H1 (cell line): ENCODE measurements around the gene CUX1. TPM values are rescaled to one million over a fixed set of nuclear protein-coding genes. Genes with fewer than 3 reads are reported as not detected.

Experiments
- CTCF ChIA-PET: fragments of 300-600 bp; sonication (Branson Sonifier 250); formaldehyde crosslinking; loops from one replicate; lab custom pipeline; 2021; ENCODE audit not compliant: partially characterized antibody; lab: Charles Lee
- POLR2A ChIA-PET: fragments of 300-600 bp; sonication (Branson Sonifier 250); formaldehyde crosslinking; loops from one replicate; lab custom pipeline; 2021; ENCODE audit warnings: inconsistent platforms; ENCODE audit not compliant: partially characterized antibody; lab: Charles Lee
- DNase-seq, 2 experiments: peaks; one replicate each; pipeline versions ENCODE4 v3.0.0 to v3.0.0-alpha.2; 2010 to 2022; ENCODE audit warnings: low spot score in 2 of 2, low read depth in 1 of 2, mixed read lengths in 1 of 2
- FAIRE-seq: peaks from 2 replicates; lab custom pipeline; 2011; peaks lifted over from hg19 to GRCh38; lab: Jason Lieb, UNC
- H2AFZ ChIP-seq: 2 replicates; pipeline ENCODE4 v1.8.1; 2012; ENCODE audit warnings: low read length, inconsistent platforms
- H2AK5ac ChIP-seq: 2 replicates; pipeline ENCODE4 v1.6.1; 2013; ENCODE audit warnings: low read depth, low read length
- H2BK120ac ChIP-seq: replicated peaks from 2 replicates; pipeline ENCODE3; 2013; ENCODE audit warnings: low read depth, low read length, inconsistent platforms
- H2BK12ac ChIP-seq: 2 replicates; pipeline ENCODE4 v1.6.1; 2013; ENCODE audit warnings: low read depth, low read length
- H2BK15ac ChIP-seq: 2 replicates; pipeline ENCODE4 v1.6.1; 2013; ENCODE audit warnings: low read length
- H2BK20ac ChIP-seq: 2 replicates; pipeline ENCODE4 v1.6.1; 2013; ENCODE audit warnings: low read length
- H2BK5ac ChIP-seq: 2 replicates; pipeline ENCODE4 v1.6.1; 2013; ENCODE audit warnings: low read depth, low read length
- H3K14ac ChIP-seq: 2 replicates; pipeline ENCODE4 v1.6.1; 2013; ENCODE audit warnings: inconsistent platforms; ENCODE audit not compliant: insufficient read length
- H3K18ac ChIP-seq: 2 replicates; pipeline ENCODE4 v1.6.1; 2013; ENCODE audit warnings: low read length; ENCODE audit errors: extremely low read depth
- H3K23ac ChIP-seq: 2 replicates; pipeline ENCODE4 v1.6.1; 2013; ENCODE audit warnings: inconsistent platforms; ENCODE audit not compliant: insufficient read length
- H3K23me2 ChIP-seq: 2 replicates; pipeline ENCODE4 v1.6.1; 2013; ENCODE audit warnings: low read depth, low read length
- H3K27ac ChIP-seq: 2 replicates; pipeline ENCODE4 v1.6.1; 2011; ENCODE audit warnings: low read depth, low read length, inconsistent platforms
- H3K27me3 ChIP-seq, 4 experiments: replicated peaks in 1 of 4; 1 replicate in 1 of 4; 2 replicates in 3 of 4; pipeline versions ENCODE4 v1.6.1 to v1.8.1; 2011 to 2013; ENCODE audit warnings: low read length in 3 of 4, mild to moderate bottlenecking in 3 of 4, inconsistent platforms in 2 of 4, mixed read lengths in 2 of 4, moderate library complexity in 1 of 4; ENCODE audit not compliant: control insufficient read depth in 3 of 4, insufficient read depth in 3 of 4; ENCODE audit errors: extremely low read depth in 1 of 4
- H3K36me3 ChIP-seq, 4 experiments: 2 replicates each; pipeline versions ENCODE4 v1.6.1 to v1.8.1; 2011 to 2013; ENCODE audit warnings: mild to moderate bottlenecking in 4 of 4, low read length in 3 of 4, moderate library complexity in 2 of 4, control low read depth in 1 of 4, inconsistent platforms in 1 of 4; ENCODE audit not compliant: insufficient read depth in 4 of 4, control insufficient read depth in 2 of 4
- H3K4ac ChIP-seq: replicated peaks from 2 replicates; pipeline ENCODE3; 2013; ENCODE audit warnings: low read length, low read depth, mixed read lengths, inconsistent platforms; ENCODE audit not compliant: insufficient read length
- H3K4me1 ChIP-seq, 4 experiments: replicated peaks in 1 of 4; 1 replicate in 1 of 4; 2 replicates in 3 of 4; pipeline versions ENCODE4 v1.6.1 to v1.8.1; 2011 to 2013; ENCODE audit warnings: low read length in 3 of 4, inconsistent platforms in 2 of 4, mixed read lengths in 1 of 4; ENCODE audit not compliant: insufficient read depth in 4 of 4, control insufficient read depth in 3 of 4
- H3K4me2 ChIP-seq, 2 experiments: 2 replicates each; pipeline versions ENCODE4 v1.6.1 to v1.8.1; 2011 to 2013; ENCODE audit warnings: low read depth in 2 of 2, low read length in 2 of 2, control low read depth in 1 of 2, inconsistent platforms in 1 of 2, mild to moderate bottlenecking in 1 of 2; ENCODE audit not compliant: insufficient read depth in 1 of 2
- H3K4me3 ChIP-seq, 4 experiments: fragments of 200-600, 300-600 bp in 1 of 4; sonication (generic), shearing (Covaris generic), sonication (Bioruptor Twin) in 1 of 4; 2 replicates each; pipeline versions ENCODE4 v1.5.1 to v1.8.1; 2011 to 2016; ENCODE audit warnings: low read length in 4 of 4, low read depth in 3 of 4, control low read depth in 2 of 4, inconsistent platforms in 2 of 4, mild to moderate bottlenecking in 2 of 4, mixed read lengths in 1 of 4, moderate library complexity in 1 of 4; ENCODE audit not compliant: insufficient read depth in 2 of 4; ENCODE audit errors: extremely low read depth in 1 of 4
- H3K56ac ChIP-seq: replicated peaks from 2 replicates; pipeline ENCODE3; 2013; ENCODE audit warnings: low read depth, mild to moderate bottlenecking, mixed read lengths, low read length, inconsistent platforms; ENCODE audit not compliant: insufficient read length
- H3K79me1 ChIP-seq: 2 replicates; pipeline ENCODE4 v1.6.1; 2013; ENCODE audit warnings: low read depth, low read length, control low read depth
- H3K79me2 ChIP-seq, 2 experiments: 2 replicates each; pipeline versions ENCODE4 v1.6.1 to v1.8.1; 2012 to 2013; ENCODE audit warnings: low read length in 2 of 2, mild to moderate bottlenecking in 2 of 2, inconsistent platforms in 1 of 2; ENCODE audit not compliant: insufficient read depth in 2 of 2, control insufficient read depth in 1 of 2
- H3K9ac ChIP-seq, 4 experiments: replicated peaks in 1 of 4; 1 replicate in 1 of 4; 2 replicates in 3 of 4; pipeline versions ENCODE4 v1.6.1 to v1.8.1; 2011 to 2013; ENCODE audit warnings: low read depth in 3 of 4, low read length in 3 of 4, control low read depth in 2 of 4, mild to moderate bottlenecking in 2 of 4, moderate library complexity in 2 of 4, inconsistent platforms in 1 of 4; ENCODE audit errors: extremely low read depth in 1 of 4
- H3K9me3 ChIP-seq, 2 experiments: 2 replicates each; pipeline versions ENCODE4 v1.6.1 to v1.8.1; 2012 to 2013; ENCODE audit warnings: mild to moderate bottlenecking in 2 of 2, moderate library complexity in 2 of 2, control low read depth in 1 of 2, inconsistent platforms in 1 of 2, low read depth in 1 of 2, low read length in 1 of 2, mixed read lengths in 1 of 2; ENCODE audit not compliant: insufficient read depth in 2 of 2
- H4K20me1 ChIP-seq, 2 experiments: replicated peaks in 1 of 2; 2 replicates each; pipeline versions ENCODE3 to v1.8.1; 2011 to 2013; ENCODE audit warnings: inconsistent platforms in 2 of 2, low read length in 2 of 2, mild to moderate bottlenecking in 1 of 2; ENCODE audit not compliant: insufficient read depth in 2 of 2, control insufficient read depth in 1 of 2
- H4K5ac ChIP-seq: 2 replicates; pipeline ENCODE4 v1.6.1; 2013; ENCODE audit warnings: low read length, low read depth, mixed read lengths, inconsistent platforms; ENCODE audit not compliant: insufficient read length
- H4K8ac ChIP-seq: 2 replicates; pipeline ENCODE4 v1.8.0; 2013; ENCODE audit warnings: mild to moderate bottlenecking, moderate library complexity, low read length, inconsistent platforms; ENCODE audit not compliant: insufficient read depth; ENCODE audit errors: extremely low read depth
- H4K91ac ChIP-seq: replicated peaks from 2 replicates; pipeline ENCODE3; 2013; ENCODE audit warnings: low read length, mixed read lengths, inconsistent platforms; ENCODE audit not compliant: insufficient read length
- EP300 ChIP-seq, 2 experiments: IDR thresholded peaks; 1 replicate in 1 of 2; 2 replicates in 1 of 2; pipeline ENCODE4 v1.6.1; 2011 to 2012; ENCODE audit warnings: low read depth in 2 of 2, low read length in 2 of 2, mild to moderate bottlenecking in 2 of 2, borderline replicate concordance in 1 of 2, inconsistent platforms in 1 of 2, moderate library complexity in 1 of 2
- TCF12 ChIP-seq: IDR thresholded peaks from 2 replicates; pipeline ENCODE4 v1.6.1; 2011; ENCODE audit warnings: low read depth, mild to moderate bottlenecking, low read length
- WGBS, 2 experiments: shearing (Covaris generic) in 1 of 2; methylation state at CpG; one replicate each; pipeline versions ENCODE4 v1.1.6 to v1.1.7; 2013 to 2015; ENCODE audit warnings: low lambda C conversion rate in 2 of 2, mixed read lengths in 2 of 2, inconsistent platforms in 1 of 2, low coverage in 1 of 2, missing lambda C conversion rate in 1 of 2; ENCODE audit not compliant: insufficient replicate concordance in 2 of 2, insufficient coverage in 1 of 2, insufficient read length in 1 of 2; ENCODE audit errors: extremely low coverage in 1 of 2, missing lambda C conversion rate in 1 of 2; 5-methylcytosine and 5-hydroxymethylcytosine counted together
- polyA plus RNA-seq, 7 experiments: library from polyadenylated mRNA; depleted of rRNA in 3 of 7; stranded (reverse) in 5 of 7; unstranded in 2 of 7; fragments of >200 nt in 5 of 7; fragments of 200-250 nt in 2 of 7; gene quantifications; 1 replicate in 5 of 7; 2 replicates in 1 of 7; 4 replicates in 1 of 7; pipeline versions ENCODE4 v1.2.1 to v1.2.3, GENCODE V29; 2011 to 2013; ENCODE audit warnings: missing spikeins in 2 of 7, mixed read lengths in 2 of 7
- total RNA-seq: library from RNA; stranded (reverse); fragmentation: NEBNext Ultra II Directional; extraction: Animal tissue kit (Norgen Biotek cat#: 25700); gene quantifications from 2 replicates; pipeline ENCODE4 v1.2.1, GENCODE V29; 2021

The CUX1 gene
- total and polyA plus RNA-seq, 2 of the 8 experiments (the other 6 are each of a cell fraction or from before 2014, with no cell fraction given), result 21.6 to 65.9 TPM

DNA sequence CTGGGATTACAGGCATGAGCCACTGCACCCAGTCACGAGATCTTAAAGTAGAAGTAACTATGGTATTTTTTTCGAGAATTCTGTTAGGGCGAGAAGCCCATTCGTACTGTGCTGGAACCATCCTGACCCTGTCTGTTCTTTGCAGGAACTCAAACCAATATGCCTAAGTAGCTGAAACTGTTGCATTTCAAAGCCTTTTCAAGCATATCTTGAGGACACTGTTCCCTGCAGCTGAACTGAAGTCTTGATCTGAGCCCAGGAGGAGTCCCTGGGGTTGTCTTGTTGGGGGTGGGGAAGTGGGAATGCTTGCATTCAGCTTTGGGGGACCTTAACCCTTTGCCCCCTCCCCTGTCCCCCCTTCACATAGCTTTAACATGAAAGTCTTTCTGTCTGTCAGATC lies 61.5 kb downstream of the CUX1 start:
- Histone ChIP-seq H3K23me2 (no peaks in the 10 kb centered on the region), H3K18ac (no peak overlapping the region), H2BK12ac (no peak overlapping the region), H3K36me3 (no peaks in the 10 kb centered on the region), H4K8ac (no peak overlapping the region), H3K4me1 (peaks cover 8 to 29% (median 17%) of the 10 kb centered on the region in 4 experiments), H2BK15ac (no peak overlapping the region), H4K91ac (no peak overlapping the region), H3K4me3 (no peak overlapping the region), H2AFZ (no peak overlapping the region), H2BK20ac (no peak overlapping the region), H4K5ac (no peak overlapping the region), H3K79me1 (peaks cover 20% of the 10 kb centered on the region), H3K4ac (no peak overlapping the region), H2BK5ac (no peak overlapping the region), H2BK120ac (no peak overlapping the region), H3K9me3 (no peaks in the 10 kb centered on the region), H3K9ac (no peak overlapping the region), H3K27ac (no peak overlapping the region), H4K20me1 (peaks cover 15 to 26% of the 10 kb centered on the region in 2 experiments), H2AK5ac (no peak overlapping the region), H3K79me2 (peaks cover 12 to 99% of the 10 kb centered on the region in 2 experiments), H3K23ac (no peak overlapping the region), H3K56ac (no peak overlapping the region), H3K27me3 (no peaks in the 10 kb centered on the region), H3K4me2 (no peak overlapping the region), H3K14ac (no peak overlapping the region)
- ChIA-PET POLR2A (interaction anchor here (0.6 to 1.5 kb wide), 7 partner anchors 11 to 57 kb away, joined by 3 read pairs; no protein-coding TSS in a partner anchor), CTCF (interaction anchor here (0.7 to 1.6 kb wide), 8 partner anchors 8 to 75 kb away, joined by 3 to 5 read pairs (median 4); no protein-coding TSS in a partner anchor)
- FAIRE-seq (no peak), DNase-seq (no peak)
- WGBS, 2 experiments, result 75% methylated on average over 4 of the region's 4 CpGs; no CpG with 5 or more reads in 1 of the 2 experiments
- TF ChIP-seq TCF12 (no peak), EP300 (IDR thresholded peaks at IDR 0.05; ENCODE audit: borderline replicate concordance in 1 of 2, low read depth in 2 of 2, low read length in 2 of 2) (no peak)
